ENCODE measurements around the gene PRDX4.
A peak's percentile ranks its signal among the peaks of the same experiment; 100 is the strongest.
"Not testable (repeated sequence)": the region's sequence is repeated elsewhere in the genome, so short reads cannot be mapped to it uniquely, and the experiment has no call there.

The PRDX4 gene

DNA sequence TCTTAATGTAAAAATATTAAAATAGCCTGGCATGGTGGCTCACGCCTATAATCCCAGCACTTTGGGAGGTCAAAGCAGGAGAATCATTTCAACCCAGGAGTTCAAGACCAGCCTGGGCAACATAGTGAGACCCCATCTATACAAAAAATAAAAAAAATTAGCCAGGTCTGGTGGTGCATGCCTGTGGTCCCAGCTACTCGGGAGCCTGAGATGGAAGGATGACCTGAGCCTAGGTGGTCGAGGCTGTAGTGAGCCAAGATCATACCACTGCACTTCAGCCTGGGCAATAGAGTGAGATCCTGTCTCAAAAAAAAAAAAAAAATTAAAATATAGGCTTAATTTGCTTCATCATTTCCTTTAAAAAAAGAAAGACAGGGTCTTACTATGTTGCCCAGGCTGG, 9.2 kb downstream of the PRDX4 start:
- not testable (repeated sequence) for DNase-seq

DNA sequence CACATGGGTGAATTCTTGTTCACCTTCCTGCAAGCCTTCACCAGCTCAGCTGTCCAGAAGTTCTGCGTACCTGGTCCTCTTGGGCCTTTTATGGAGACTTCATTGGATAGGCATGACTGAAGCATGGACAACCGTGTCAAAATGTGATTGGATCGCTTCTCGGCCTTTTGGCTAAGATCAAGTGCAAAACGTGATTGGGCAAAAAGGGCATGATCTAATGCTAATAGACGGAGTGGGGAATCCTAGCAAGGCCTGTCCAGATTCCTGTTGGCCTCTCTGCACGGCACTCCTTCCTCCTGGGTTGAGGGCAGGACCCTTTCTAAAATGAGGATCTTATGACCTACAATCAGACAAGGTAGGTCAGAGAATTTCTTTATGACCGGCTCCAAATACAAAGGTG, 24.9 kb downstream of the PRDX4 start:
- DNase-seq: no peak

- DNase-seq: peak; percentile 54
Observed at GRCh38 chrX:23694606-23695005, 27.3 kb downstream of the PRDX4 start.

GRCh38 chrX:23699636-23700194, 32.4 kb downstream of the PRDX4 start:
- peak; percentile 0 for DNase-seq

GRCh38 chrX:23704673-23705206, 37.4 kb downstream of the PRDX4 start:
- no peak for DNase-seq

- DNase-seq: no peak
Observed at GRCh38 chrX:23705235-23705634, 37.9 kb downstream of the PRDX4 start.

DNA sequence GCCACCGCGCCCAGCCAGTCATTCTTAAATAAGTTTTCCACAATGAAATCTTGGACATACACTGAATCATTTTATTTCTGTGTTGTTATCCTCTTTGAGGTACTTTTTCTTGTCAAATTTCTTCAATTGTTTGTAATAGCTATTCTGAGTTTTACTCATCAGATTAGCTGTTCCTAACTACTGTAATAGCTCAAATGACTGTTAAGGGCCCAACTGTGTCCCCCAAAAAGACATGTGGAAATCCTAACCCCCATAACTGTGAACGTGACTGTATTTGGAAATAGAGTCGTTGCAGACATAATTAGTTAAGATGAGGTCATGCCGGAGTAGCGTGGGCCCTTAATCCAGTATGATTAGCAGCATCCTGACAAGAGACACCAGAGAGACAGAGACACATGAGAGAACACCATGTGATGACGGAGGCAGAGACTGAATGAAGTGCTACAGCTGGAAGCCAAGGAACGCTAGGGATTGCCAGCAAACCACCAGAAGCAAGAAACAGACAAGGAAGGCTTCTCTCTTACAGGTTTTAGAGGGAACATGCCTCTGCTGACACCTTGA, 52.9 kb downstream of the PRDX4 start:
- DNase-seq: no peak

DNA sequence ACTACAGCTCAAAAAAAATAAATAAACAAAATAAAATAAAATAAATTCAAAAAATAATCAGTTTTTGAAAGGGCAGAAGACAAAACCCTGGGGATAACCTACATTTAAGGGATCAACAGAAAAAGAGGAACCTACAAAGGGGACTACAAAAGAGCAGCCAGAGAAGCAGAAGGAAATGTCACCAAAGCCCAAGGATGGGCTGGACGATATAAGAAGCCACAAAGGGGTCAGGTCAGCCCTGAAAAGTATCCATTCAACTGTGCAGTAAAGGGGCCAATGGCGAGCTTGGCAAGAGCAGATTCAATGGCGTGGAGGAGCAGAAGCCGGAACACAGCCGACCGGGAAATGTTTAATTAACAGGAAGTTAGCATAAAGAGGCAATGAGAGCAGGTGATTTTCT, 58.9 kb downstream of the PRDX4 start:
- no peak for DNase-seq

DNA sequence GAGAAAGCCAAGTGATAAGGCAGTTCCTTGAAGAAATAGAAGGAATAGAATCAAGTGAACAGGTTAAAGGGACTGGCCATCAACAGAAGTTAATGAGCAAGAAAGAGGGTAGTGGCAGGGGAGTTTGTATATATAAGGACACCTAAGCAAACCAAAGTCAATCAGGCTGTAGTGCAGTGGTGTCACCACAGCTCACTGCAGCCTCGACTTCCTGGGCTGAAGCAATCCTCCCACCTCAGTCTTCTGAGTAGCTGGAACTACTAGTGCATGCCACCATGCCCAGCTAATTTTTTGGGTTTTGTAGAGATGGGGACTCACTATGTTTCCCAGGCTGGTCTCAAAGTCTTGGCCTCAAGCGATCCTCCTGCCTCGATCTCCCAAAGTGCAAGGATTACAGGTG, 59.9 kb downstream of the PRDX4 start:
- DNase-seq: no peak

GRCh38 chrX:23729214-23729613, 61.9 kb downstream of the PRDX4 start:
- no peak for DNase-seq

DNA sequence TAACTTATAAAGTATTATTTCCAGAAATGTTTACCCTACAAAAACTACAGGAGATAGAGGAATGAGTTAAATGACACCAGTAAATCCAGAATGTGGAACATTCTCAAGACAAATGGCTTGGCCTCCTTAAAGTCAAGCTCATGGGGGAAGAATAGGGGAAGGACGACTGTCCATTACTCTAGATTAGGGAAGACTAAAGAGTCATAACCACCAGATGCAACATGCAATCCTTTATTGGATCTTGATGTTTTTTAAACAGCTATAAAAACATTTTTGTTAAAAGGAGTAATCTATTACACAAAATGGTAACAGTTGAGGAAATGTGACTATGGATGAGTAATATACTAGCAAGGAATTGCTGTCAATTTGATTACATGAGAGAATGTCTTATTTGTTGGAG, 64.7 kb downstream of the PRDX4 start:
- DNase-seq: no peak

- DNase-seq: no peak
Observed at GRCh38 chrX:23732704-23733103, 65.4 kb downstream of the PRDX4 start.
